ENCODE results near the gene ACP7.

Gene ACP7

GRCh38 chr19:39098365-39099269, 14.4 kb downstream of the ACP7 start:
- Histone ChIP-seq H3K27ac (ENCODE audit: low read length) (no peak overlapping the region), H3K4me1 (ENCODE audit: insufficient read depth, low read length) (no peaks in the 10 kb centered on the region), H3K9me3 (ENCODE audit: insufficient read depth, low read length, severe bottlenecking) (no peaks in the 10 kb centered on the region), H3K4me2 (ENCODE audit: insufficient read depth, low read length) (no peak overlapping the region), H3K4me3 (ENCODE audit: low read depth in 1 of 2, low read length in 2 of 2) (no peak overlapping the region), H3K36me3 (ENCODE audit: insufficient read depth, low read length) (no peaks in the 10 kb centered on the region), H4K20me1 (ENCODE audit: insufficient read depth, low read length) (no peaks in the 10 kb centered on the region), H3K9ac (ENCODE audit: low read depth, low read length) (no peak overlapping the region), H3K27me3 (ENCODE audit: insufficient read depth, low read length, poor library complexity) (no peaks in the 10 kb centered on the region), H2AFZ (ENCODE audit: low read depth, low read length) (no peak overlapping the region), H3K79me2 (ENCODE audit: insufficient read depth, low read length) (no peaks in the 10 kb centered on the region)
- ATAC-seq (ENCODE audit: insufficient read depth, low read depth): no peak
- DNase-seq: no peak
- TF ChIP-seq, protein P1, sequence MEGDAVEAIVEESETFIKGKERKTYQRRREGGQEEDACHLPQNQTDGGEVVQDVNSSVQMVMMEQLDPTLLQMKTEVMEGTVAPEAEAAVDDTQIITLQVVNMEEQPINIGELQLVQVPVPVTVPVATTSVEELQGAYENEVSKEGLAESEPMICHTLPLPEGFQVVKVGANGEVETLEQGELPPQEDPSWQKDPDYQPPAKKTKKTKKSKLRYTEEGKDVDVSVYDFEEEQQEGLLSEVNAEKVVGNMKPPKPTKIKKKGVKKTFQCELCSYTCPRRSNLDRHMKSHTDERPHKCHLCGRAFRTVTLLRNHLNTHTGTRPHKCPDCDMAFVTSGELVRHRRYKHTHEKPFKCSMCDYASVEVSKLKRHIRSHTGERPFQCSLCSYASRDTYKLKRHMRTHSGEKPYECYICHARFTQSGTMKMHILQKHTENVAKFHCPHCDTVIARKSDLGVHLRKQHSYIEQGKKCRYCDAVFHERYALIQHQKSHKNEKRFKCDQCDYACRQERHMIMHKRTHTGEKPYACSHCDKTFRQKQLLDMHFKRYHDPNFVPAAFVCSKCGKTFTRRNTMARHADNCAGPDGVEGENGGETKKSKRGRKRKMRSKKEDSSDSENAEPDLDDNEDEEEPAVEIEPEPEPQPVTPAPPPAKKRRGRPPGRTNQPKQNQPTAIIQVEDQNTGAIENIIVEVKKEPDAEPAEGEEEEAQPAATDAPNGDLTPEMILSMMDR (IDR thresholded peaks at IDR 0.05; ENCODE audit: borderline replicate concordance, extremely low read depth, low read length, poor library complexity, severe bottlenecking): no peak
- no peak for TF ChIP-seq EZH2 (IDR thresholded peaks at IDR 0.05; ENCODE audit: borderline replicate concordance, low read depth, low read length, severe bottlenecking)

DNA sequence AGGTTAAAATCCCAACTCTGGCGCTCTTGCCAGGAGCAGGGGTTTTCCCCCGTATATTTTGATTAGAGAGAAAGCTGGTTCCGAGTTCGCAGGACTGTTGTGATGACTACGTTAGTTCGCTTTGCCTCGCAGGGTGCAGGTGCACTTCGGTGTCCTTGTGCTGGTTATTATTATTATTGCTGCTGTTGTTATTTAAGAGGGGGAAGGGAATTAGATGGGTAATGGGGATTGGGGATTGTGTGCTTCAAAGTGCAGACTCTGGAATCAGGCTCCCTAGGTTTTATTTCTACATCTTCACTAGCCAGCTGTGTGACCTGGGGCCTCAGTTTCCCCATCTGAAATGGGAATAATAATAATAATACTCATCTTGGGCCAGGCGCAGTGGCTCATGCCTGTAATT, 15.2 kb downstream of the ACP7 start:
- ATAC-seq (ENCODE audit: insufficient read depth, low read depth): no peak
- Histone ChIP-seq H3K27ac (ENCODE audit: low read length) (no peak overlapping the region), H3K9me3 (ENCODE audit: insufficient read depth, low read length, severe bottlenecking) (no peaks in the 10 kb centered on the region)

DNA sequence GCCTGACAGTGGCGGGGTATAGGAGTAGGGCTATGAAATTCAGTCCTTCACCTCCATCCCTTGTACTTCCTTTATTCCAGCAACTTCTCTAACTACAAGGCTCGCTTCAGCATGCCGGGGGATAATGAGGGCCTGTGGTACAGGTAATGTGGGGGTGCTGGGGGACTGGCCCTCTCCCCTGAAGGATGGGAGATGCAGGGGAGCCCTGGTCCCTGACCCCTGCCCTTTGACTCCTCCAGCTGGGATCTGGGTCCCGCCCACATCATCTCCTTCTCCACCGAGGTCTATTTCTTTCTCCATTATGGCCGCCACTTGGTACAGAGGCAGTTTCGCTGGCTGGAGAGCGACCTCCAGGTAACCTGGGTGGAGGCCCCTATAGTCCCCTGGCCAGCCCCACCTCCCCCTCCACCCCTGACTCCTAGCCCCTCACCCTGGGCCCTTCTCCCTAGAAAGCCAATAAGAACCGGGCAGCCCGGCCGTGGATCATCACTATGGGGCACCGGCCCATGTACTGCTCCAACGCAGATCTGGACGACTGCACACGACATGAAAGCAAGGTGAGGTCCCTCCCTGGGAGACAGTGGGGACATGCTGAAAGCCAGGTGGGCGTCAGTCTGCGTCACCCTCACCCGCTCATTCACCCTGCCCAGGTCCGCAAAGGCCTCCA, 16.5 kb downstream of the ACP7 start:
- Histone ChIP-seq H4K20me1 (ENCODE audit: insufficient read depth, low read length) (no peaks in the 10 kb centered on the region), H3K9ac (ENCODE audit: low read depth, low read length) (no peak overlapping the region), H3K4me1 (ENCODE audit: insufficient read depth, low read length) (no peaks in the 10 kb centered on the region), H3K4me2 (ENCODE audit: insufficient read depth, low read length) (no peak overlapping the region), H3K36me3 (ENCODE audit: insufficient read depth, low read length) (no peaks in the 10 kb centered on the region), H3K27me3 (ENCODE audit: insufficient read depth, low read length, poor library complexity) (no peaks in the 10 kb centered on the region), H2AFZ (ENCODE audit: low read depth, low read length) (no peak overlapping the region), H3K4me3 (ENCODE audit: low read depth in 1 of 2, low read length in 2 of 2) (no peak overlapping the region), H3K9me3 (ENCODE audit: insufficient read depth, low read length, severe bottlenecking) (no peaks in the 10 kb centered on the region), H3K27ac (ENCODE audit: low read length) (no peak overlapping the region), H3K79me2 (ENCODE audit: insufficient read depth, low read length) (no peaks in the 10 kb centered on the region)
- TF ChIP-seq EZH2 (IDR thresholded peaks at IDR 0.05; ENCODE audit: borderline replicate concordance, low read depth, low read length, severe bottlenecking): no peak
- TF ChIP-seq, protein P1 (IDR thresholded peaks at IDR 0.05; ENCODE audit: borderline replicate concordance, extremely low read depth, low read length, poor library complexity, severe bottlenecking): no peak
- no peak for ATAC-seq (ENCODE audit: insufficient read depth, low read depth)
- DNase-seq: no peak

More for the DNA sequence above, 15.2 kb downstream of the ACP7 start:
- H3K36me3 ChIP-seq (ENCODE audit: insufficient read depth, low read length): no peaks in the 10 kb centered on the region
- no peak for DNase-seq
- TF ChIP-seq EZH2 (IDR thresholded peaks at IDR 0.05; ENCODE audit: borderline replicate concordance, low read depth, low read length, severe bottlenecking): no peak
- TF ChIP-seq, protein P1 (IDR thresholded peaks at IDR 0.05; ENCODE audit: borderline replicate concordance, extremely low read depth, low read length, poor library complexity, severe bottlenecking): no peak
- no peak overlapping the region for H2AFZ ChIP-seq (ENCODE audit: low read depth, low read length)
- H3K27me3 ChIP-seq (ENCODE audit: insufficient read depth, low read length, poor library complexity): no peaks in the 10 kb centered on the region
- no peak overlapping the region for H3K4me2 ChIP-seq (ENCODE audit: insufficient read depth, low read length)
- no peak overlapping the region for H3K4me3 ChIP-seq (ENCODE audit: low read depth in 1 of 2, low read length in 2 of 2)
- H3K9ac ChIP-seq (ENCODE audit: low read depth, low read length): no peak overlapping the region
- no peaks in the 10 kb centered on the region for H3K4me1 ChIP-seq (ENCODE audit: insufficient read depth, low read length)
- no peaks in the 10 kb centered on the region for H3K79me2 ChIP-seq (ENCODE audit: insufficient read depth, low read length)
- no peaks in the 10 kb centered on the region for H4K20me1 ChIP-seq (ENCODE audit: insufficient read depth, low read length)
